AG09309 (cell line): ENCODE data around the gene TWIST2.

Source experiments
- DNase-seq: peaks from one replicate; pipeline ENCODE4 v3.0.0-alpha.2; 2010; ENCODE audit warnings: low read depth
- H3K4me3 ChIP-seq: 2 replicates; pipeline ENCODE4 v1.5.1; 2011; ENCODE audit warnings: mild to moderate bottlenecking, low read depth, low read length, moderate library complexity; ENCODE audit not compliant: control insufficient read depth
- TF ChIP-seq, protein P1 (sequence below): IDR thresholded peaks from 2 replicates; pipeline ENCODE4 v1.5.1; 2011; ENCODE audit warnings: mild to moderate bottlenecking, low read depth, low read length, inconsistent platforms; ENCODE audit not compliant: insufficient read depth, control insufficient read depth; ENCODE audit errors: missing control alignments

TWIST2 gene

DNA sequence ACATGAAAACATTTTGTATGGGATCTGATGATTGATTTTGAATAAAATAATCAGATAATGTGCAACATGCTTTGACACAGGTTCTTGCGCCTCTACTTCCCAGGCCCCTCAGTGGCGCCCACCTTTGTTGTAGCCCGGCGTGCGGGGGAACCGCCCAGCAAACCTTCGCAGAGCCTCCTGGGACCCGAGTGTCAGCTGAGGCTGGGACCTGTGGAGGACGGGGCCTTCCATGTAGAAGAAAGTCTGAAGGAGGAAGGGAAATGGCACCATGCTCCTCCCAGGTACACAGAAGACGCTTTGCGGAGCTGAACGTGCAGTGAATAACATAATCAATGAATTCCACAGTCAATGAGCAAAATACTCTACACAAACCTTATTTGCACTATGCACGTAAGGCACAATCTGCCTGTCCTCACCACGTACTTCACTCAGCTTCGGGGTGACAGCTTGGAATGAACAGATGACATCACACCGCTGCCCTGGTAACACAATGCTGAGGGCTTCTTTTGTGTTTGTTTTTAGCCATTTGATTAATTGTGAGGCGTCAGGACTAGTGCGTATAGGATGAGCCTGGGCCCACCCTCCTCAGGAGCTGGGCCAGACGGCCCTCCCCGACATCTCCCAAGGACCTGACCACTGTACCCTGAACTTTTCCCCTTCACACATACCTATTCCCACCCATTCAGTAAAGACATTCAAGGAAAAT lies 78.1 kb downstream of the TWIST2 start:
- H3K4me3 ChIP-seq, result no peak overlapping the region
- TF ChIP-seq, protein P1, sequence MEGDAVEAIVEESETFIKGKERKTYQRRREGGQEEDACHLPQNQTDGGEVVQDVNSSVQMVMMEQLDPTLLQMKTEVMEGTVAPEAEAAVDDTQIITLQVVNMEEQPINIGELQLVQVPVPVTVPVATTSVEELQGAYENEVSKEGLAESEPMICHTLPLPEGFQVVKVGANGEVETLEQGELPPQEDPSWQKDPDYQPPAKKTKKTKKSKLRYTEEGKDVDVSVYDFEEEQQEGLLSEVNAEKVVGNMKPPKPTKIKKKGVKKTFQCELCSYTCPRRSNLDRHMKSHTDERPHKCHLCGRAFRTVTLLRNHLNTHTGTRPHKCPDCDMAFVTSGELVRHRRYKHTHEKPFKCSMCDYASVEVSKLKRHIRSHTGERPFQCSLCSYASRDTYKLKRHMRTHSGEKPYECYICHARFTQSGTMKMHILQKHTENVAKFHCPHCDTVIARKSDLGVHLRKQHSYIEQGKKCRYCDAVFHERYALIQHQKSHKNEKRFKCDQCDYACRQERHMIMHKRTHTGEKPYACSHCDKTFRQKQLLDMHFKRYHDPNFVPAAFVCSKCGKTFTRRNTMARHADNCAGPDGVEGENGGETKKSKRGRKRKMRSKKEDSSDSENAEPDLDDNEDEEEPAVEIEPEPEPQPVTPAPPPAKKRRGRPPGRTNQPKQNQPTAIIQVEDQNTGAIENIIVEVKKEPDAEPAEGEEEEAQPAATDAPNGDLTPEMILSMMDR, result no peak
- no peak for DNase-seq

DNA sequence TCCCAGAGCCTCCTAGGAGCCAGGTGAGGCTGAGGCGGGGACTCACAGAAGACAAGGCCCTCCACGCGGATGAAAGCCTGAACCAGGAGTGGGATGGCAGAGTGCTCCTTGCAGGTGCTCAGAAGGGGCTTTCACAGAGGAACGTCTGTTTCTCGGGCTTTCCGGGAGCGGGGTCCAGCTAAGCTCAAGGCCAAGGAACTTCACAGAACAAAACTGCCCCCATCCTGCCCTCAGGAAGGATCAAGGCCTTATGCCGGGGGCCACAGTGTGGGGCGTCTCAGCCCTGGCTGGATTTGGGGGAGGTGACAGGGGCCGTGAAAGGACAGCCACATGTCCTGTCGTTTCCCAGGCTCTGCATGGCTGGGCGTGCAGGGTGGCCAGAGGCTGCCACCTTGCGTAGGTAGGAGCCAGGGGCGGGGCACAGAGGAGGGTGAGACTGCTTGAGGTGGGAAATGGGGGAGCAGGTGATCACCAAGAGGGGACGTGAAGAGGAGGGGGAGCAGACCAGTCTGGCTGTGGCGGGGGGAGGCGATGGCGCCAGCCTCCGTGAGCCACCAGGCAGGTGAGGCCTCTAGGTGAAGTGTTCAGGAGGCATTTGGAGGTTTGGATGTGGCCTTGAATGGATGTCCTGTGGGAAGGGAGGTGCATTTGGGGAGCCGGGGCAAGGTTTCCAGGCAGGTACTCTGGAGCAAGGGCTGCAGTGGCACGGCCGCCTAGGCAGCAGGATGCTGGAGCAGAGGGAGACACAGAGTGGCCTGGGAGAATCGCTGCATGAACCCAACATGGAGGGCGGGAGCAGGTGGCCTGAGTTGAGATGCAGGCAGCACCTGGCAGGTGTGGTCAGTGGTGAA lies 79.1 kb downstream of the TWIST2 start:
- TF ChIP-seq, protein P1, result no peak
- DNase-seq, result no peak
- no peak overlapping the region for H3K4me3 ChIP-seq

DNA sequence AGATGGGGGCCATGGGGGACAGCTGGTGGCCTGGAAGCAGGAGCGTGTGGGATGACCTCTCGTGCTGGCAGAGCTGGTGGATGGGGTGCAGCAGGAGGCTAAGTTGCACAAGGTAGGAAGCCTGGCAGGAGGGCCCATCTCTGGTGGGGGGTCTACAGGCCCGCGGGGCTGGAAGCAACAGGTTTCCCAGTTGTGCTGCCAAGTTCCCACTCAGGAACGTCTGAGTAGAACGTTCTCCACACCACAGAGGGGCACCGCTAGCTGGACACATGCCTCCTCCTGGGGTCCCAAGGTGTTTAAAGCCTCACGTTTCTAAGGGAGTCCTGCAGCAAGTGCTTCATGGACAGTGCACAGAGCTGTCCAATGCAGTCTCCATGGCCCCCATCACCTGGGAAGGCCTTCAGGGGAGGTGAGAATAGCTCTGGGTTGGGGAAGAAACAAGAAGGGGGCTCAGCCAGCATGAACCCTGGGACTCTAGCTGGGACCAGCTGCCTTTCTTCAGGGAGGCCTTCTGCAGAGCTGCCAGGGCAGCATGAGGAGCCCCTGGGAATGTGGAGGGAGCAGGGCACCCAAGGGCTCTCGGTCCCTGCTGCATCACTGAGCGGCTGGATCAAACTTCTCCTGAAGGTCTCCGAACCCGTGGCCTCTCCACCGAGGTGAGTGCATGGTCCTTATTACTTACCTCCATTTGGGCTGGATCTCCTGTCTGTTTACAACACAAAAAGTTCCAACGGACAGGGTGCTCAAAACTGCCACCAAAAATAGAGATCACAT lies 80.0 kb downstream of the TWIST2 start:
- TF ChIP-seq, protein P1, result no peak
- no peak for DNase-seq
- H3K4me3 ChIP-seq, result no peak overlapping the region

DNA sequence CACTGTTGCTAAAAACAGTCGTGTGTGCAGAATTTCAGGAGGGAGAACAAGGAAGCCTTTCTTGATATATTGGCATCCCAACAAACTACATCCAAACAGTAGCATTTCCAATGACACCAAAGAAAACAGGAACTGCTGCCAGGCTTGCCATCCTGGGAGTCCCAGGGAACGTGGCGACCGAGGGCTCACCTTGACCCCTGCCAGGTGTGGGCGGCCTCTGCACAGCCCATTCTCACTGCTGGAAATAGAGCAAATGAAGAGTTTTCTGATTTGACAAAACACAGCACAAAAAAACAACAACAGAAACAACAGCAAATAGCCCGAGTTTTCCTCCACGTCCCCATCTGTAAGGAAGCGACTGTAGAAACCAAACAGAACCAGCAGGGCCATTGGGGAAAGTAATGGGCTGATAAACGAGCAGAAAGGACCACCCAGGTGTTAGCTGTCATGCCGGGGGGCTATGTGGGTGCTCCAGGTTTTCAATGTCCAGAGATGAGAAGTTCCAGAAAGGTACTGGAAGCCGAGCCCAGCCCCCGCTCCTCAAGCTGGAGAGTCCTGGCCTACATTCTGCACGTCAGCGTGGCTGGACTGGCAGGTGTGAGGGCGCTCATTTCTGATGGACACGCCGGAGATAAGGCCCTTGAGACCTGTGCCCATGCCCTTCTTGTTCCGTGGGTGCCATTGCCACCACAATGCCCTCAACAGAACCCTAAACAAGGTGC lies 80.8 kb downstream of the TWIST2 start:
- H3K4me3 ChIP-seq, result no peak overlapping the region
- no peak for DNase-seq
- TF ChIP-seq, protein P1, result no peak

DNA sequence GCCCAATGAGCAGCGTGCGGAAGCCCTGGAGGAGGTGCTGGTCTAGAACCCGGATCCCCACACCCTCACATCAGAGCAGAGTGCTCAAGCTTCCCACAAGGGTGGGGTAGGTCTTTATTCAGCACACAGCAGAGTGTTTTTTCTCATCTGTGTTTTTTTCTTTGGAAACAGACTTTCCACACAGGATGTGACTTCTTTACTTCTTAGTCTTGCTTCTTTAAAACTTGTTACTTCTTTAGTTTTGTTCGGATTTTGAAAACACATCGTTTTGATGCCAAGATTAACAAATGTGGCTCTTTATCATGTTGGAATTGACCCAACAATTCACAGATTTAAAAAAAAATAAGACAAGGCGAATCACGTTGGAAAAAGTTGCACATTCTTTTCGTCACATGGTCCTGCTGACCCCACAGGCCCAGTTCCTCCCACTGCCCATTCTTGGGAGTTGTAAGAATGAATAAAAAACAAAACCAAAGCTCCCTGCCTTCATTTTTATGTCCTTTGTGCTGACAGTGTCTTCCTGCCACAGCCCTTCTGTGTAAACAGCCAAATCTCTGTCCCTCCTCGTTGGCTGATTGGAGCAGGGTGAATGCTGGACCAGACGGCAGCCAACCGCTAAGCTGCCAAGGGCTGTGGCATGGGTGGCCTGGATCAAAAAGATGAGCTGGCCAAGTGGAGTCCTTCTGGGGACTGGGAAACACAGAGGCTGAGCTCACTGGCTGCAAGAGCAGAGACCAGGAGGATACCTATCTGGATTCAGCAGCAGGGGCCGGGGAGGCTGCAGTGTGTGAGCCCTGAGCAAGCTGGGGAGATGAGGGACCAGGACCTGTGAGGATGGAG lies 81.6 kb downstream of the TWIST2 start:
- TF ChIP-seq, protein P1, result no peak
- DNase-seq, result no peak
- no peak overlapping the region for H3K4me3 ChIP-seq
